ENCODE measurements around the gene MAFB. TPM values are rescaled to one million over a fixed set of nuclear protein-coding genes. Genes with fewer than 3 reads are reported as not detected.

MAFB gene
- total RNA-seq, 1 donor from 2014 or later = 4.6 TPM

- Mint-ChIP-seq H3K4me1 (ENCODE audit: low read depth, unreplicated experiment) (peaks cover 39% of the 10 kb centered on the region), H3K27me3 (ENCODE audit: unreplicated experiment) (peaks cover 1% of the 10 kb centered on the region), H3K27ac (ENCODE audit: unreplicated experiment) (no peak overlapping the region), H3K9me3 (ENCODE audit: unreplicated experiment) (no peaks in the 10 kb centered on the region), H3K36me3 (ENCODE audit: unreplicated experiment) (no peaks in the 10 kb centered on the region), H3K4me3 (ENCODE audit: unreplicated experiment) (no peak overlapping the region)
- TF ChIP-seq CTCF (IDR thresholded peaks at IDR 0.05; ENCODE audit: partially characterized antibody, unreplicated experiment) = no peak
- DNase-seq = no peak
Observed at GRCh38 chr20:40718214-40718977, 29.4 kb upstream of the MAFB start.

- no peak for TF ChIP-seq CTCF (IDR thresholded peaks at IDR 0.05; ENCODE audit: partially characterized antibody, unreplicated experiment)
- Mint-ChIP-seq H3K4me1 (ENCODE audit: low read depth, unreplicated experiment) (peaks cover 47% of the 10 kb centered on the region), H3K27ac (ENCODE audit: unreplicated experiment) (no peak overlapping the region), H3K27me3 (ENCODE audit: unreplicated experiment) (peaks cover 5% of the 10 kb centered on the region), H3K9me3 (ENCODE audit: unreplicated experiment) (no peaks in the 10 kb centered on the region), H3K36me3 (ENCODE audit: unreplicated experiment) (no peaks in the 10 kb centered on the region), H3K4me3 (ENCODE audit: unreplicated experiment) (no peak overlapping the region)
- no peak for DNase-seq
Observed at GRCh38 chr20:40717343-40717865, 28.4 kb upstream of the MAFB start.

- H3K27ac Mint-ChIP-seq (ENCODE audit: unreplicated experiment) = no peak overlapping the region
- DNase-seq = no peak
- no peaks in the 10 kb centered on the region for H3K36me3 Mint-ChIP-seq (ENCODE audit: unreplicated experiment)
- H3K4me3 Mint-ChIP-seq (ENCODE audit: unreplicated experiment) = no peak overlapping the region
- TF ChIP-seq CTCF (IDR thresholded peaks at IDR 0.05; ENCODE audit: partially characterized antibody, unreplicated experiment) = no peak
- H3K9me3 Mint-ChIP-seq (ENCODE audit: unreplicated experiment) = no peaks in the 10 kb centered on the region
- H3K27me3 Mint-ChIP-seq (ENCODE audit: unreplicated experiment) = peaks cover 5% of the 10 kb centered on the region
- H3K4me1 Mint-ChIP-seq (ENCODE audit: low read depth, unreplicated experiment) = peaks cover 60% of the 10 kb centered on the region
Observed at GRCh38 chr20:40715491-40715890, 26.5 kb upstream of the MAFB start.

- Mint-ChIP-seq H3K4me3 (ENCODE audit: unreplicated experiment) (peak overlapping the region; percentile 3), H3K4me1 (ENCODE audit: low read depth, unreplicated experiment) (peaks cover 60% of the 10 kb centered on the region)
- no peak for TF ChIP-seq CTCF (IDR thresholded peaks at IDR 0.05; ENCODE audit: partially characterized antibody, unreplicated experiment)
Observed at GRCh38 chr20:40714916-40715315, 25.9 kb upstream of the MAFB start.

GRCh38 chr20:40714109-40714508, 25.1 kb upstream of the MAFB start:
- TF ChIP-seq CTCF (IDR thresholded peaks at IDR 0.05; ENCODE audit: partially characterized antibody, unreplicated experiment) = no peak
- H3K36me3 Mint-ChIP-seq (ENCODE audit: unreplicated experiment) = no peaks in the 10 kb centered on the region
- peaks cover 5% of the 10 kb centered on the region for H3K27me3 Mint-ChIP-seq (ENCODE audit: unreplicated experiment)
- DNase-seq = no peak
- H3K27ac Mint-ChIP-seq (ENCODE audit: unreplicated experiment) = no peak overlapping the region
- no peaks in the 10 kb centered on the region for H3K9me3 Mint-ChIP-seq (ENCODE audit: unreplicated experiment)
- no peak overlapping the region for H3K4me3 Mint-ChIP-seq (ENCODE audit: unreplicated experiment)
- peaks cover 60% of the 10 kb centered on the region for H3K4me1 Mint-ChIP-seq (ENCODE audit: low read depth, unreplicated experiment)

More at GRCh38 chr20:40714916-40715315, 25.9 kb upstream of the MAFB start:
- no peak for DNase-seq
- no peak overlapping the region for H3K27ac Mint-ChIP-seq (ENCODE audit: unreplicated experiment)
- H3K27me3 Mint-ChIP-seq (ENCODE audit: unreplicated experiment) = peaks cover 5% of the 10 kb centered on the region
- H3K9me3 Mint-ChIP-seq (ENCODE audit: unreplicated experiment) = no peaks in the 10 kb centered on the region
- H3K36me3 Mint-ChIP-seq (ENCODE audit: unreplicated experiment) = no peaks in the 10 kb centered on the region

All from glutamatergic neuron (in vitro differentiated cells).